GM21526 (cell line): ENCODE measurements around the gene STRIP2.

Source experiments
- ATAC-seq: cut with Tn5 transposase; IDR thresholded peaks from one replicate; pipeline ENCODE4 v1.9.1; 2021; ENCODE audit warnings: moderate library complexity; ENCODE audit not compliant: unreplicated experiment, low FRiP score

Gene STRIP2

DNA sequence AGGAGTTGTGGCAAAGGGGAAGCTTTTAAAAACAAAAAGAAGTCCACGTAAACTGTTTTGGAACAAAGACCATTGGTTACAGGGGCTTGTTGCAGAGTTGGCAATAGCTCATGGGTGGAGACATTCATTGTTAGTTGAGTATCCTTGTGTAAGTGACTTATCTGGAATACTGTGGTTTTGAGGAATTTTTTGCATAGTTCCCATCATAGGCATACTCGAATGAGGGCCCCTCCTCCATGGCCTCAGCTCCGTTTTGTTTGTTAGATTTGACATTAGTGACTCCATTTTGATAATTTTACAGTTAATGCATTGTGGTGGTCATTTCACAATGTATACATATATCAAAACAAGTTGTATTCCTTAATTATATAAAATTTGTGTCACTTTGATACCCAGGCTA is 55.3 kb downstream of the STRIP2 start:
- no peak for ATAC-seq

DNA sequence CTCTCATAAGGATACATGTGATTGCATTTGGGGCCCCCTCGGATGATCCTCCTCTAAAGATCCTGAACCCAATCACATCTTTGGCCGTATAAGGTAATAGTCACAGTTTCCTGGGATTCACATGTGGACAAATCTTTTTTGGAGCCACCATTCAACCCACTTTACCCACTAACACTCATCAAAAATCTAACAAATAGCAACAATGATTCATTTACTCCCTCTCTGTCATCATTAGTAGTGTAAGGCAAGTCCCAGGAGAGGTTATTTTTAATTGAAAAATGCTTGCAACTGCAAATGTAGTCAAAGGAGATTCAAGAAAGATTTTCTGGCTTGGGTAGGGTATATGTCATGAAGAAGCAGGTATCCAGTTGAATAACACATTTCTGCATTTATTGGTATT is 58.2 kb downstream of the STRIP2 start:
- ATAC-seq, result no peak

DNA sequence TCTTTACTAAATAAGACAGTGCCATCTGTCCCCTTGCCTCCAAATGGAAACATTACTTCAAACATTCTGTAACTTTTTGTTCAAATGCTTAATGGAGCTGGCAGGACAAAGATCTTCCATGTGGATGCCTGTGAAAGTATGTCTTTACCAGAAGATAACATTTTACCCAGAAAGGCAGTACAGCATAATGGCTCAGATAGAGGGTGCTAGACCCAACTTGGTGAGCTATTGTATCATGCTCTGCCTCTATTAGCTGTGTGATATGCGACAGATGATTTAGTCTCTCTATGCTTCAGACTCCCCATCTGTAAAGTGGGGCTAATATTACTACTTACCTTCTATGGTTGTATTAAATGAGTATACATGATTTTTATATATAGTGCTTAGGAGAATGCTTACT is 59.3 kb downstream of the STRIP2 start:
- ATAC-seq, result no peak

DNA sequence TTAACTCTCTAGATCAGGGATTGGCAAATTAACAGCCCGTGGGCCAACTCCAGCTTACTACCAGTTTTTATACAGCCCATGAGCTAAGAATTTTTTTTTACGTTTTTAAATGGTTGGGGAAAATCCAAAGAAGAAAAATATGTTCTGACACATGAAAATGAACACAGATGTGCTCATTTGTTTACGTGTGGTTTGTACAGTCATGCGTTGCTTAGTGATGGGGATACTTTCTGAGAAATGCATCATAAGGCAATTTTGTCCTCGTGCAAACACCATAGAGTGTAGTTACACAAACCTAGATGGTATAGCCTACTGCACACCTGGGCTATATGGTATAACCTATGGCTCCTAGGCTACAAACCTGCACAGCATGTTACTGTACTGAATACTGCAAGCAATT is 59.8 kb downstream of the STRIP2 start:
- peak; percentile 69 for ATAC-seq

DNA sequence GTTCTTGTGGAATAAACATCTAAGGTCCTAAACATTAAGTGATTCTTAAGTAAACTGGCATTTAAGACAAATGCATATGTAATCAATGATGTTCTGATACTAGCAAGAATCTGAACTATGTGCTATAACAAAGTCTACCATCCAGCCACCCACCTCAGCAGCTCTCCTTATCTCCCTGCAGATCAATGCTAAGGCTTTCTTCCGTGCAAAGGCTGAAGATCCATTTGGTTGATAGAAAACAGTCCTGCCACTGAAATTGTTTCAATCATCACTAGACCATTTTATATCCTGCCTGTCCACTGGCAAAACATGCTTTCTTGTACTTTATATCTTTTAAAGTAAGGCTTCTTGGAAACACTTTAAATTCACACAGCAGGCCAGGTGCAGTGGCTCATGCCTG is 61.8 kb downstream of the STRIP2 start:
- no peak for ATAC-seq

DNA sequence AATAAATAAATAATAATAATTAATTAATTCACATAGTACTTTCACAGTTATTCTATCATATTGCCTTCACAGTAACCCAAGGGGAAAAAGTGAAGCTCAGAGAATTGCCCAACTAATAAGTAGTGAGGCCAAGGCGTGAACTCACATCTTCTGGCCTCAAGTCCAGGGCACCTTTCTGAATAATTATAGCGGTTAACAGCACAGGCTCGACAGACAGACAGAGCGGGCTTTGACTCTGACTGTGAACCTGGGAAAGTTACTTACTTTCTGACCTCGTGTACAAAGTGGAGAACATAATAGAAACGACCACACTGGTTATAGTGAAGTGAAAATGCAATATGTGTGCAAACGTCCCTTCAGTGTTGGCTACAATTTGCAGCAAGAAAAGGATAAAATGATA is 62.4 kb downstream of the STRIP2 start:
- no peak for ATAC-seq

DNA sequence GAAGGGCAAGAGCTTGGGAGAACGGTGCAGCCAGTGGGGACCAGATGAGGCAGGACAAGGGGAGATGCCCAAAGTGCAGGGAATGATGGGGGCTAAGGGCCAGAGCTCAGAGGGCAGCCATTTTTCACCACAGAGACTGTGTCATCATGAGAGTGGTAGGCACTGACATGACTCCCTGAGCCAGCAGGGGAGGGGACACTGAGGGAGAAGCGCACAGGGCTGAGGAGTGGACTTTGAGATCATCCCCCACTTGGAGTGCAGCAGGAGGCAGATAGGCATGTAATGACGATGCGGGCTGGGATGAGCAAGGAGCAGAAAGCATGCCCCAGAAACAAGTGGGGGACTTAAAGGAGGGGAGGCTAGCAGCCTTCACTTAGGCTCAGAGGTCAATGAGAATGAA is 62.9 kb downstream of the STRIP2 start:
- ATAC-seq, result no peak

DNA sequence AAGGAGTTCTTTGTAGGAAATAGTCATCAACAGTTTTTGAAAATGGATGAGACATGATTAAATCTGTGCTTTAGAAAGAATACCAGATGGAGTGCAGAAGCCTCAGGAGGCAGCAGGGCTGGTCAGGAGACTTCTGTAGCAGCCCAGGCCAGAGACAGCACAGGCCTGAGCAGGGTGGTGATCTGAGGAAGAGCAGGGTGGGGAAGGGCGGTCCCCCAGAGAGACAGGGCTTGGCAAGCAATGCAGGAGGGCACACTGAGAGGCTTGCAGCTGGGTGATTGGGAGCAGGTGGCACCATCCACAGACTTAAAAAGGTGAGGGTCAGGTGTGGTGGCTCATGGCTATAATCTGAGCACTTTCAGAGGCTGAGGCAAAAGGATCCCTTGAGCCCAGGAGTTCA is 63.8 kb downstream of the STRIP2 start:
- ATAC-seq, result no peak

DNA sequence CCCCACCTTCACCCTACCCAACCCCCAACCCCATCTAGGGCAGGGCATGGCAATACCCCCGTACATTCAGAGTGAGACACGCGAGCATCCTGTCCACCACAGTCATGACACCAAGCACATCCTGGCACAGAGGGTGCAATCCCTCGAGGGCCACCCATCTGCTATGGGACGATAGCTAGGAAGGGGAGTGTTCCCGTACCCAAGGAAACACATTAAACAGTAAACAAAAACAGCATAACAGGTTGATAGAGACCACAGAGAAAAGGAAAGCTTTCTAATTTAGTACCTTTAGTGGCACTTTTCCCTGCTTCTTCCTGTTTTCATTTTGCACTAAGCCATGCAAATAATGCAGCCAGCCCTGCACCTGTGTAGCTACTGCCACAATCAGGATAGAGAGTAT is 65.8 kb downstream of the STRIP2 start:
- no peak for ATAC-seq

DNA sequence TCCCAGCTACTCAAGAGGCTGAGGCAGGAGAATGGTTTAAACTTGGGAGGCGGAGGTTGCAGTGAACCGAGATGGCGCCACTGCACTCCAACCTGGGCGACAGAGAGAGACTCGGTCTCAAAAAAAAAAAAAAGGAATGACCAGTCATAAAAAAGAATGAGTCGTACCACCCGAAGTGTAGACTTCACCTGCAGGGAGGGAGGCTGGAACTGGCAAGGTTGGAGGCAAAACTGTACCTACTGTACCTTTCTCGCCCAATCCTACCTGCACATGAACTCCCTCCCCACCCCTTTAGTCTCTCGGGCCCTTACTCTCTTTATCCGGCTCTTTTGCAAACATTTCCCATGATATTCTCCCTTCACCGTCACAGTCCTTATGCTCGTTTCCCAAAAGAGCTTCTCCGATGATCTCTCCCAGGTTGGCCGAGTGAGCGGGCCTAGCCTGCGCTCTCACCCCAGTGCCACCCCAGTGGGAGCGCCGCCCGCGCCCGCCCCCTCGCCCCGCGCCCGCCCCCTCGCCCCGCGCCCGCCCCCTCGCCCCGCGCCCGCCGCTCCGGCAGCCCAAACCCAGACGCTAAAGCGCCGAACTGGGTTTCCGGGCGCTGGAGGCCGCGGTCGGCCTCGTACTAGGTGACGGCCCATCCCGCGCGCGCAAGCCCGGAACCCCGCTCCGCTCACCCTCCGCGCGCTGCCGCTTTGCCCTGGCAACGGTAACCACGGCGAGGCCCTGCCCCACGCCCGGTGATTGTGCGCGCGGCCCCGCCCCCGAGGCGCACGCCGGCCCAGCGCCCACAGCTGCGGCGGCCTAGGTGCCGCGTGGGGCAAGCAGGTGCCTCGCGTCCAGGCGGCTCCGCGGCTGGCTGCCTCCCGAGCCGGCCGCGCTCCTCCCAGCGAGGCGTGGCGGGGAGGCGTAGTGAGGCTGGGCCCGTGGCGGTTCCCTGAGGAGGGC is 67.8 kb downstream of the STRIP2 start, which contains the start of gene SMKR1:
Gene SMKR1, plus strand, starts transcription at position 772 of the 948 bp plus-strand sequence. CDS start 294 bp downstream, outside the sequence.
- peak; percentile 92 for ATAC-seq

DNA sequence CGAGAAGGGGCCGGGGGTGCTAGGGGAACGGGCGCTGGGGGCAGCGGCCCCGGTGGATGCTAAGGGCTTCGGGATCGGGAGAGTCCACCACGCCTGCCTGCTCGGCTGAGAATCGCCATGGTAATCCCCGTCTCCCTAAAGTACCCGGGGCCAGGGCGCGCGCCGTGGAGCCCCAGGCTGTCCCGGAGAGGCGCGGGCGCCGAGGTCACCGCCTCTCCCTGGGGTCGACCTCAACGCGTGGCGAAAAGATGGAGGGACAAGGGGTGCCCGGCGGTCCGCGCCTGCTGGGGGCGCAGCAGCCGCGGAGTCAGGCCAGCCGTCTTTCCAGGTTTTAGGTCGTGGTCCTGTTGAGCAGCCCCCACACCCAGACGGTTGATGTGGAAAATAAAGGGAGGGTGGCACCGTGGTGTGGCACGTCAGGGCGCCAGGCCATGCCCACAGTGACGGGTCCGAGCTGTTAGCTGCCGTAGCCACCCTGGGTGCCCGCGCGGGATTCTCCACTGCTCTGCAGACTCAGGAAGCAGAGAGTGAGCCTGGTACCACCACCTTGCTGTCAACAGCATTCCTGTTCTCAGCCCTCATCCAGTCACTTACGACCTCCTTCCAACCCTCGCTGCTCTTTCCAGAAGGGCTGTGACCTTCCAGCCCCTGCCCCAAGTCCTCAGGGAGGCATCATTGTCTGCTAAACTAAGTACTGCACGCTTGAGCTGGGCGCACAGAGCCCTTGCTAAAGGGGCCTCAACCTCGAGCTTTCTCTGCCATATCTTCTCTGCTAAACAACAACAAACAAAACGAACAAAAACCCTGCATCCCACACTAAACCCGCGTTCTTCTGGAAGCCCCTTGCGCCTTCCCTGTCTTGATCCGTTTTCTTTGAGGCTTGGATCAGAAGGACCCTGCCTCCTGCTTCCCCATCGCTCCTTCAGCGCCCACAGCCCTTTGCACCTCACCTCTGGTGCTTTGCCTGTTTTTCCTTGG is 68.8 kb downstream of the STRIP2 start:
- ATAC-seq, result no peak

DNA sequence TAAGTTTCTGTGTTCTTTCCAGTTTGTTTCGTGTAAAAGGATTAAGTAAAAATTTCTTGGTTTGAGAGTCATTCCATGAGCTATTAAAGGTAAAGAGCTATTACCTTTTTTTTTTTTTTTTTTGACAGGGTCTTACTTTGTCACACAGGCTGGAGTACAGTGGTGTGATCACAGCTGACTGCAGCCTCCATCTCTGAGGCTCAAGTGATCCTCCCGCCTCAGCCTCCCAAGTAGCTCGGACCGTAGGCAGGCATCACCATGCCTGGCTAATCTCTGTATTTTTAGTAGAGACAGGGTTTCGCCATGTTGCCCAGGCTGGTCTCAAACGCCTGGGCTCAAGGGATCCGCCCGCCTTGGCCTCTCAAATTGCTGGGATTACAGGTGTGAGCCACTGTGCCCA is 69.5 kb downstream of the STRIP2 start:
- ATAC-seq, result no peak

DNA sequence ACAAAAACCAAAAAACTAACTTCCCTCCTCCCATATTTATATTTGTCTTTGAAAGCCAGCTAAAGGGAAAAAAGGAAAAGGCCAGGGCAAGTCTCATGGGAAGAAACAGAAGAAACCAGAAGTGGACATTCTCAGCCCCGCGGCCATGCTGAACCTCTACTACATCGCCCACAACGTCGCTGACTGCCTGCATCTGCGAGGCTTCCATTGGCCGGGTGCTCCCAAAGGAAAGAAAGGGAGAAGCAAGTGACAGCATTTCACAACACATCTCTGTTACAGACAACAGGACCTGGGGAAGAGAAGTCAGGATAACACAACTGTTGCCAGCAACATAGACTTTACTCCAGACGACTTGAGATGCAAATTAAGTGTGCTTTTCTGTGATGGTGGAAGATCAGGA is 78.0 kb downstream of the STRIP2 start:
- no peak for ATAC-seq

DNA sequence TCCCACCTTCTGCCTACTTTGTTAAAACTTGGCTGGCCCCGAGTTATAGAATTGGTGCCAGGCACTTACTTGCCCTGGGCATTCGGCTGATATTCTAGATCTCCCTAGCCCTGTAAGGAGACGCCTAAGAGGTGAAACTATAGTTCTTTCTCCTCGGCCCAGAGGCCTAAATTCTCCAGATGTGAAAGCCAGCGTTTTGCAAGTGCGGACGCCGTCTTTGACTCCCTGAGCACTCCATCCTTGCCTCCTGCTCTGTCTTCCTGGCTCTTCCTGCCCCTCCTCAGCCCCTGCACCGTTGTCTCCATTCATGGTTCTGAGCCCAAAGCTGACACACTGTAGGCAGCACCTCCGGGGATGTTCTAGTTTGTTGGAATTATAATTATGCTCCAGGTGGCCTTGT is 79.3 kb downstream of the STRIP2 start:
- no peak for ATAC-seq

DNA sequence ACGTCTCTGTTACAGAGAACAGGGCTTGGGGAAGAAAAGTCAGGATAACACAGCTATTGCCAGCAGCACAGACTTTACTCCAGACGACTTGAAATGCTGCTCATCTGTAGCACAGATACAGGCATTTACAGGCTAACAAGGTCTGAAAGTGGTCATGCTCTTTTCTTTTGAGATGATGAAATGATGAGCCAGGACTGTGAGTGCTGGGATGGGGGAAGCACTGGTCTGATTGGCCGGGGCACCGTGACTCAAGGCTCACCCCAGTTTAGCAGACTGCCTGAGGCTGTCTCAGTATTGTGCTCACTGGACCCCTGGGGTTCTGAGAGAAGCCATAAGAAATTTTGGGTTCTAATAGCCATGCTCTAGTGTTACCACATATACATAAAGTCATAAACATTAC is 80.5 kb downstream of the STRIP2 start:
- ATAC-seq, result no peak

DNA sequence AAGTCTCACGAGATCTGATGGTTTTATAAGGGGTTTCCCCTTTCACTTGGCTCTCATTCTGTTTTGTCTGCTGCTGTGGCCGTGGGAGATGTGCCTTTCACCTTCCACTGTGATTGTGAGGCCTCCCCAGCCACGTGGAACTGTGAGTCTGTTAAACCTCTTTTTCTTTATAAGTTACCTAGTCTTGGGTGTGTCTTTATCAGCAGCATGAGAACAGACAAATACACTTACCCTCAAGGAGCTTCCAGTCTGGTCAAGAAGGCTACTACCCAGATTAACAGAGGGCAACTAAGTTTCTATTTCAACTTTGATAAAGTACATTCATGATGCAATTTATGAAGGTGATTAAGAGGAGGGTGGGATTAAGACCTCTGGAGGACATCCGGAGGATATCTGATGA is 81.1 kb downstream of the STRIP2 start:
- ATAC-seq, result no peak

DNA sequence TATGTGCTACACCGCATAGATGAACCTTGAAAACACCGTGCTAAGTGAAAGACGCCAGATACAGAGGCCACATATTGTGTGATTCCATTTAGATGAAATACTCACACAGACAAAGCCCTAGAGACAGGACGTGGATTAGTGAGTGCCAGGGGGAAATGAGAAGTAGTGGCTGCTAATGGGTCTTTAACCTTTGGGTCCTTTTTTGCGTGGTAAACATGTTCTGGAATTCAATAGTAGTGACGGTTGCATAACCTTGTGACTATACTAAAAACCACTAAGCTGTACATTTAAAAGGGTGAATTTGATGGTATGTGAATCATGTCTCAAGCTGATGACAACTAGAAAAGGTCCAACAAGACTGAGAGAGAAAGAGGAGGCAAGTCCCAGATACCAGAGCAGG is 83.7 kb downstream of the STRIP2 start:
- ATAC-seq, result no peak

DNA sequence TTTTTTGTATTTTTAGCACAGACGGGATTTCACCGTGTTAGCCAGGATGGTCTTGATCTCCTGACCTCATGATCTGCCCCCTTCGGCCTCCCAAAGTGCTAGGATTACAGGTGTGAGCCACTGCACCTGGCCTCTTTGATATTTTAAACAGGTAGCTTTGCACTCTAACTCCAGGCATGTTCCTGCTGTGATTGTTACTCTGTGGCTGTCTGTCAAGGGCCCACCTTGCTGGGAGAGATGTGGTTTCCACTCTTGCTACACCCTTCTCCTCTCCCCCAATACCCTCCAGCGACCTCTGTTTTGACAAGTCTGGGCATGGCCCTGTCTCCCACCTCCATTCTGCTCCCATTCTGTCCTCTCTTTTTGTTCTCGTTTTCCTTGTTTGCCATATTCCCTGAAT is 85.2 kb downstream of the STRIP2 start:
- ATAC-seq, result no peak

DNA sequence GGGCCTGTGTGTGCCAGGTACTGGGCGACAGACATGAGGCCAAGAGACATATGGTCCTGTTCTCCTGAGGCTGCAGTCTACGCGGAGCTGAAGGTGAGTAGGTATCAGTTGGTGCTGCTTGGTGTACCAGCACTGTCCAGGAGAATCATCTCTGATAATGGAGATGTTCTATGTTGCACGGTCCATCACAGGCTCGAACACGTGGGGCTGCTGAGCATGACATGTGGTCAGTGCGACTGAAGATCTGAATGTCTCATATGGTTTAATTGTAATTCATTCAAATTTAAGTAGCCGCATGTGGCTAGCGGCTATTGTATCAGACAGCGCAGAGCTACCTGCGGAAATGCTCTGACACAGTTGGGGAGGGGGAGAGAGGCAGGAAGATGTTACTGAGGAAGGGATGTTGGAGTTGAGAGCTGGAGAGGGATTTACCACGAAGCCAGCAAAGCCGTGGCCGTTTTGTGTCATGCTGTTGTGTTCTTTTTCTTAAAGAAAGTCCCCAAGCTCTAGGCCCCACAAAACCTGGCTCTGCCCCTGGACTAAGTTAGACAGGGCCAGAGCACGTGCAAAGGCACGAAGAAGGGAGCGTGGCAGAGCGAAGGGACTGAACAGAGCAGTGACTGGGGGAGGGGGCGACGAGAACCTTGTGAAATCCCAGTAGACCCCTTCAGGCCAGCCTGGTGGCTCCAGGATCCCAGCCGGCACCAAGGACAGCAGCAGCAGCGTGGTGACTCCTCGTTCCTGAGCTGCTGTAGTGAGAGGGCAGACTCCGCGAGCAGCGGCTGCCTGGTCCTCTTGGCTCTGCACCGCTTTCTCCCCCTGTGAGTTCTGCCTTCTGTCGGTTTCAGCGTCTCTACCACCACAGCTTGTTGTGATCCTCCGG is 88.1 kb downstream of the STRIP2 start:
- ATAC-seq, result no peak

DNA sequence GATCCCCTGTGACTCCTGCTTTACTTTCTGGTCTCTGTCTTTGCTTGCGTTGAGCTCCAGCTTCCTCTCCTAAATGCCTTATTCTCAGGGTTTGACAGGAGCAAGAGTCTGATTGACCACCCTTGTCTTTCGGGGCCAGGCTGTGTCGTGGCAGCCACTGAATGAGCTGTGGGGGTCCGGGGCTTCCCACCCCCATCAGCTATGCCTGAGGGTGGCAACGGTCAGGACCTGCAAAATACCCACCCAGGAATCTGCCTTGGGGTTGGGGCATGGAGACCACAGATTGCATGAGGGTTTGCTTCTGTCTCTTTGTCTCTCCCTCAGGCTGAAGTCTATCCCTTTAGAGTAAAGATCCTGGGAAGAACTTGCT is 88.7 kb downstream of the STRIP2 start:
- ATAC-seq, result no peak
